Peyer's patch (tissue), 4 donors: ENCODE results near the gene CACNA1B.

Experiments used
- POLR2A ChIP-seq, 2 donors: fragments of 450-650 bp; IDR thresholded peaks; one replicate each; pipeline ENCODE4 v1.5.1; 2017; ENCODE audit warnings: antibody characterized with exemption in 2 of 2, mild to moderate bottlenecking in 2 of 2, moderate library complexity in 2 of 2
- TF ChIP-seq, protein P1 (sequence below), 6 experiments: fragments of 450-650 bp in 4 of 6; fragments of 200-600 bp in 2 of 6; sonication (generic) in 1 of 6; IDR thresholded peaks; one replicate each; pipeline ENCODE4 v1.5.1; 2017 to 2019; ENCODE audit warnings: antibody characterized with exemption in 6 of 6, mild to moderate bottlenecking in 3 of 6, moderate library complexity in 1 of 6

DNA sequence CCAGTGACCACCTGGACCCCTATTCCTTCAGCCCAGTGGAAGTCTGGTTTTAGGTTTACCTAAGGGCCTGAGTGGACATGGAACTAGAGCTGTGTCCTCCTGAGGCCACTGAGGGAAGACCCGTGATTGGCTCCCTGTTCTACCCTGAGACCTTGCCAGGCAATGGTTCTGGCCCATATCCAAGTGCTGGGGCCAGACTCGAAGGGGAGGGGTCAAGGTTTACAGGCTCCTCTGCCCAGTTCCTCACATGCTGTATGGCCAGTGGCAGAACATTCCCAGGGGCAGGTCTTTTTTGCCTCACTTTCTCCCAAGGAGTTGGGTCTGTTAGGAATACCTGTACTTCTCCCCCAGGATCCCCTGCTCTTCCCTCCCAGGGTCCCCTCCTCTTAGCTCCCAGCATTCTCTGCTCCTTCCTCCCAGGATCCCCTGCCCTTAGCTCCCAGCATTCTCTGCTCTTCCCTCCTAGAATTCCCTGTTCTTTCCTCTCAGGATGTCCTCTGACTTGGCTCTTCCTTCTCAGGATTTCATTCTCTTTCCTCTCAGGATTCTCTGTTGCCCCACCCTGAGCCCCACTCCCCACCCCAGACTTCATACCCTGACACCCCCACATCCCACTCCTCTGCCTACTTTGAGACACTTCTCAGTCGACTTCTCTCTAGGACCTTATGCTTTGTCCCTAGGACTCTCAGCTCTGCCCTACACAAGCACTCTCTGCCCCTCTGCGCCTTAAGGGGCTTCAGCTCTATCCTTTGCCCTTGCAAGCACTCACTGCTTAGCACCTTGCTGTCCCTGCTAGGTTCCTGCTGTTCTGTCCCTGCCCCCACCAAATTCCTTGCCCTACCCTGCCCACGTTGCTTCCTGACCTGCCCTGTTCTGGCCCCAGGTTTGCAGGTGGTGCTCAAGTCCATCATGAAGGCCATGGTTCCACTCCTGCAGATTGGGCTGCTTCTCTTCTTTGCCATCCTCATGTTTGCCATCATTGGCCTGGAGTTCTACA, 36.5 kb downstream of the CACNA1B start:
- TF ChIP-seq, protein P1, sequence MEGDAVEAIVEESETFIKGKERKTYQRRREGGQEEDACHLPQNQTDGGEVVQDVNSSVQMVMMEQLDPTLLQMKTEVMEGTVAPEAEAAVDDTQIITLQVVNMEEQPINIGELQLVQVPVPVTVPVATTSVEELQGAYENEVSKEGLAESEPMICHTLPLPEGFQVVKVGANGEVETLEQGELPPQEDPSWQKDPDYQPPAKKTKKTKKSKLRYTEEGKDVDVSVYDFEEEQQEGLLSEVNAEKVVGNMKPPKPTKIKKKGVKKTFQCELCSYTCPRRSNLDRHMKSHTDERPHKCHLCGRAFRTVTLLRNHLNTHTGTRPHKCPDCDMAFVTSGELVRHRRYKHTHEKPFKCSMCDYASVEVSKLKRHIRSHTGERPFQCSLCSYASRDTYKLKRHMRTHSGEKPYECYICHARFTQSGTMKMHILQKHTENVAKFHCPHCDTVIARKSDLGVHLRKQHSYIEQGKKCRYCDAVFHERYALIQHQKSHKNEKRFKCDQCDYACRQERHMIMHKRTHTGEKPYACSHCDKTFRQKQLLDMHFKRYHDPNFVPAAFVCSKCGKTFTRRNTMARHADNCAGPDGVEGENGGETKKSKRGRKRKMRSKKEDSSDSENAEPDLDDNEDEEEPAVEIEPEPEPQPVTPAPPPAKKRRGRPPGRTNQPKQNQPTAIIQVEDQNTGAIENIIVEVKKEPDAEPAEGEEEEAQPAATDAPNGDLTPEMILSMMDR (IDR thresholded peaks at IDR 0.05), result no peak
- no peak for TF ChIP-seq POLR2A (IDR thresholded peaks at IDR 0.05)
